ENCODE measurements around the gene SEMA3B.

Gene SEMA3B

GRCh38 chr3:50296721-50297383, 27.9 kb downstream of the SEMA3B start:
- TF ChIP-seq EZH2phosphoT487 (IDR thresholded peaks at IDR 0.05; ENCODE audit: low read length) (no peak), EZH2 (optimal IDR thresholded peaks at IDR 0.05; ENCODE audit: low read depth, low read length) (no peak)
- TF ChIP-seq, protein P1, sequence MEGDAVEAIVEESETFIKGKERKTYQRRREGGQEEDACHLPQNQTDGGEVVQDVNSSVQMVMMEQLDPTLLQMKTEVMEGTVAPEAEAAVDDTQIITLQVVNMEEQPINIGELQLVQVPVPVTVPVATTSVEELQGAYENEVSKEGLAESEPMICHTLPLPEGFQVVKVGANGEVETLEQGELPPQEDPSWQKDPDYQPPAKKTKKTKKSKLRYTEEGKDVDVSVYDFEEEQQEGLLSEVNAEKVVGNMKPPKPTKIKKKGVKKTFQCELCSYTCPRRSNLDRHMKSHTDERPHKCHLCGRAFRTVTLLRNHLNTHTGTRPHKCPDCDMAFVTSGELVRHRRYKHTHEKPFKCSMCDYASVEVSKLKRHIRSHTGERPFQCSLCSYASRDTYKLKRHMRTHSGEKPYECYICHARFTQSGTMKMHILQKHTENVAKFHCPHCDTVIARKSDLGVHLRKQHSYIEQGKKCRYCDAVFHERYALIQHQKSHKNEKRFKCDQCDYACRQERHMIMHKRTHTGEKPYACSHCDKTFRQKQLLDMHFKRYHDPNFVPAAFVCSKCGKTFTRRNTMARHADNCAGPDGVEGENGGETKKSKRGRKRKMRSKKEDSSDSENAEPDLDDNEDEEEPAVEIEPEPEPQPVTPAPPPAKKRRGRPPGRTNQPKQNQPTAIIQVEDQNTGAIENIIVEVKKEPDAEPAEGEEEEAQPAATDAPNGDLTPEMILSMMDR (IDR thresholded peaks at IDR 0.05; ENCODE audit: low read length), result no peak
- peaks cover 14% of the 10 kb centered on the region for H3K79me2 ChIP-seq (ENCODE audit: low read length)
- no peaks in the 10 kb centered on the region for H3K9me2 ChIP-seq (replicated peaks; ENCODE audit: insufficient read depth, low read length)
- no peaks in the 10 kb centered on the region for H3K9me3 ChIP-seq (replicated peaks; ENCODE audit: insufficient read depth, low read length)
- no peaks in the 10 kb centered on the region for H3K36me3 ChIP-seq (replicated peaks; ENCODE audit: insufficient read depth, low read length)
- H2AFZ ChIP-seq (ENCODE audit: low read length), result no peak overlapping the region
- no peaks in the 10 kb centered on the region for H4K20me1 ChIP-seq (ENCODE audit: insufficient read depth, low read length)
- peaks cover 4% of the 10 kb centered on the region; the same call in 1 of the 2 replicates for H3F3A ChIP-seq (ENCODE audit: insufficient read depth, low read length)
- no peak for DNase-seq
- no peak overlapping the region for H3K9ac ChIP-seq (ENCODE audit: low read length)
- H3K27ac ChIP-seq (ENCODE audit: low read length), result no peak overlapping the region
- H3K4me3 ChIP-seq (ENCODE audit: low read length), result no peak overlapping the region
- H3K4me1 ChIP-seq (ENCODE audit: low read length), result peaks cover 17% of the 10 kb centered on the region
- no peak overlapping the region for H3K4me2 ChIP-seq (ENCODE audit: low read depth, low read length)
- H3K27me3 ChIP-seq (replicated peaks; ENCODE audit: insufficient read depth, low read length), result no peaks in the 10 kb centered on the region

GRCh38 chr3:50297384-50297775, 28.4 kb downstream of the SEMA3B start:
- Histone ChIP-seq H3K4me1 (ENCODE audit: low read length) (peaks cover 17% of the 10 kb centered on the region), H3K4me2 (ENCODE audit: low read depth, low read length) (no peak overlapping the region), H3K4me3 (ENCODE audit: low read length) (no peak overlapping the region)

GRCh38 chr3:50297896-50298725, 29.2 kb downstream of the SEMA3B start:
- H3K4me1 ChIP-seq (ENCODE audit: low read length), result peaks cover 12% of the 10 kb centered on the region; the same call in 1 of the 2 replicates
- DNase-seq, result no peak
- H3K9ac ChIP-seq (ENCODE audit: low read length), result peak overlapping the region; percentile 86

More at GRCh38 chr3:50297384-50297775, 28.4 kb downstream of the SEMA3B start:
- no peak for DNase-seq
- no peaks in the 10 kb centered on the region for H3K27me3 ChIP-seq (replicated peaks; ENCODE audit: insufficient read depth, low read length)
- H2AFZ ChIP-seq (ENCODE audit: low read length), result no peak overlapping the region
- no peaks in the 10 kb centered on the region for H3K36me3 ChIP-seq (replicated peaks; ENCODE audit: insufficient read depth, low read length)
- H3K9me3 ChIP-seq (replicated peaks; ENCODE audit: insufficient read depth, low read length), result no peaks in the 10 kb centered on the region
- no peak for TF ChIP-seq EZH2phosphoT487 (IDR thresholded peaks at IDR 0.05; ENCODE audit: low read length)
- TF ChIP-seq, protein P1 (IDR thresholded peaks at IDR 0.05; ENCODE audit: low read length), result no peak
- TF ChIP-seq EZH2 (optimal IDR thresholded peaks at IDR 0.05; ENCODE audit: low read depth, low read length), result no peak
- H3K9me2 ChIP-seq (replicated peaks; ENCODE audit: insufficient read depth, low read length), result no peaks in the 10 kb centered on the region
- H3K27ac ChIP-seq (ENCODE audit: low read length), result no peak overlapping the region
- H3F3A ChIP-seq (ENCODE audit: insufficient read depth, low read length), result peaks cover 4% of the 10 kb centered on the region; the same call in 1 of the 2 replicates
- H3K79me2 ChIP-seq (ENCODE audit: low read length), result peaks cover 11% of the 10 kb centered on the region; the same call in 1 of the 2 replicates
- H3K9ac ChIP-seq (ENCODE audit: low read length), result no peak overlapping the region
- H4K20me1 ChIP-seq (ENCODE audit: insufficient read depth, low read length), result no peaks in the 10 kb centered on the region

More at GRCh38 chr3:50297896-50298725, 29.2 kb downstream of the SEMA3B start:
- Histone ChIP-seq H2AFZ (ENCODE audit: low read length) (peak overlapping the region; percentile 98; the same call in 1 of the 2 replicates), H3K27ac (ENCODE audit: low read length) (no peak overlapping the region), H4K20me1 (ENCODE audit: insufficient read depth, low read length) (no peaks in the 10 kb centered on the region), H3K9me2 (replicated peaks; ENCODE audit: insufficient read depth, low read length) (no peaks in the 10 kb centered on the region), H3K4me2 (ENCODE audit: low read depth, low read length) (peak overlapping the region; percentile 99), H3K79me2 (ENCODE audit: low read length) (peaks cover 11% of the 10 kb centered on the region; the same call in 1 of the 2 replicates), H3F3A (ENCODE audit: insufficient read depth, low read length) (peaks cover 4% of the 10 kb centered on the region; the same call in 1 of the 2 replicates), H3K4me3 (ENCODE audit: low read length) (peak overlapping the region; percentile 98), H3K9me3 (replicated peaks; ENCODE audit: insufficient read depth, low read length) (no peaks in the 10 kb centered on the region), H3K27me3 (replicated peaks; ENCODE audit: insufficient read depth, low read length) (no peaks in the 10 kb centered on the region), H3K36me3 (replicated peaks; ENCODE audit: insufficient read depth, low read length) (no peaks in the 10 kb centered on the region)
- TF ChIP-seq EZH2 (optimal IDR thresholded peaks at IDR 0.05; ENCODE audit: low read depth, low read length) (no peak), EZH2phosphoT487 (IDR thresholded peaks at IDR 0.05; ENCODE audit: low read length) (no peak)
- TF ChIP-seq, protein P1 (IDR thresholded peaks at IDR 0.05; ENCODE audit: low read length), result no peak
